ENCODE results near the gene CFAP20.
"Not testable (repeated sequence)": the region's sequence is repeated elsewhere in the genome, so short reads cannot be mapped to it uniquely, and the experiment has no call there.

CFAP20 gene

DNA sequence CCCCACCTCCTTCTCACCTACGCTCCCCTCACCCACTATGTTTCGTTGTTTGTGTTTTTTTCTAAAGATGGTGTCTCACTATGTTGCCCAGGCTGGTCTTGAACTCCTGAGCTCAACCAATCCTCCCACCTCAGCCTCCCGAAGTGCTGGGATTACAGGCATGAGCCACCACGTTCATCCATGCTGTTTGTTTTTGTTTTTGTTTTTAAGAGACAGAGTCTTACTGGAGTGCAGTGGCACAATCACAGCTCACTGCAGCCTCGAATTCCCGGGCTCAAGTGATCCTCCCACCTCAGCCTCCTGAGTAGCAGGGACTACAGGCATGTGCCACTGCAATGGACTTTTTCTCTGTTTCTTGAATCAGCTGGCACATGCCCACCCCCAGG, 33.6 kb downstream of the CFAP20 start:
- not testable (repeated sequence) for DNase-seq

DNA sequence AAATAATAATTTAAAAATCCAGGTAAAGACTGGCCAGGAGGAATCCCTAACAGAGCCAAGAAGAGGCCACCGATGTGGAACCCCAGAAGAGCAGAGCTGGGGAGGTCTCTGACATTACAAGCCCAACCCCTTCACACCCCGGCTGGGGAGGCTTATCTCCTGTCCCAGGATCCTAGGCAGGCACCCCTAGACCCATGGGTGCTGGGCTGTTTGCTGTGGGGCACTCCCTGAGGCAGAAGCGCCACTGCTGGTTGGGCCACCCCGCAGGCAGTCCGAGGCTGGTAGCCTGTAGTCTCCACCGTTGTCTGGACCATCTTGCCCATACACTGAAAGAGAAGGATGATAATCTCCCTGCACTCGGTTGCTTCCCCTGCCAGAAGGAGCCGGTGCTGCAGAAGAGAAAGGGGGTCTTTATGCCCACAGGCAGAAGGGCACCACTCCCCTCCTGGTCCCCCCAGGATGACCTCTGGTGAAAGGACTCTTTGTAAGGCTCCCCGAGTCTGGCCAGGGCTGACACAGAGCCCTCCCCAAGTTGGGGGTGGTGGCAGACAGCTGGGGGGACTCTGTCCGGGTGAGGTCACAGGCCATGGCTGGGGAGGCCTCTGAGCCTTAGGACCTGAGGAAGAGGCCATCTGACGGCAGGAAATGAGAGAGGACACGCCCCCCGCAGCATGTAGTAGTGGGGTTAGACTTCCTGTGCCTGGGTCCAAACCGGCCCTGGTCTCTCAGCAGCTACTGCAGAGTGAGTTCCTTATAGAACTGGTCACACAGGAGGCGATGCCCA, 34.2 kb downstream of the CFAP20 start:
- DNase-seq = no peak

DNA sequence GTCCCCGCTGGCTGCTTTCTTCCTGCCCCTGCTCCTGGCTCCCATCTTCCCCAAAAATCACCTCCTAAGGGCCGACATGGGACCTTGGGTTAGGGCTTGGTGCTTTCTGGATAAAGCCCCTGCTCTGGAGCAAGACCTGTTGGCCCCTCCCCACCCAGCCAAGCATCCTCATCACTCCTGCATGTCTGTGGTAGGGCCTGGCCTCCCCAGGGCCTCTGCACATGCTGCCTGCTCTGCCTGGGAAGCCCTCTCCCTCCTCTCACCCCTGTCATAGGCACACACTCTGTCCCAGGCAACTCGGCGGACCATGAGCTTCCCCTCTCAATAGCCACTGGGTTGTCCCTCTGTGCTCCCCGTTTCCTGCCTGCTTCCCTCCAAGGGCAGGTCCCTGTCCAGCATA, 35.2 kb downstream of the CFAP20 start:
- no peak for DNase-seq

DNA sequence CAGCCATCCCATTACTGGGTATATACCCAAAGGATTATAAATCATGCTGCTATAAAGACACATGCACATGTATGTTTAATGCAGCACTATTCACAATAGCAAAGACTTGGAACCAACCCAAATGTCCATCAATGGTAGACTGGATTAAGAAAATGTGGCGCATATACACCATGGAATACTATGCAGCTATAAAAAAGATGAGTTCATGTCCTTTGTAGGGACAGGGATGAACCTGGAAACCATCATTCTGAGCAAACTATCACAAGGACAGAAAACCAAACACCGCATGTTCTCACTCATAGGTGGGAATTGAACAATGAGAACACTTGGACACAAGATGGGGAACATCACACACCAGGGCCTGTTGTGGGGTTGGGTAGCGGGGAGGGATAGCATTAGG, 38.8 kb downstream of the CFAP20 start:
- DNase-seq = not testable (repeated sequence)

DNA sequence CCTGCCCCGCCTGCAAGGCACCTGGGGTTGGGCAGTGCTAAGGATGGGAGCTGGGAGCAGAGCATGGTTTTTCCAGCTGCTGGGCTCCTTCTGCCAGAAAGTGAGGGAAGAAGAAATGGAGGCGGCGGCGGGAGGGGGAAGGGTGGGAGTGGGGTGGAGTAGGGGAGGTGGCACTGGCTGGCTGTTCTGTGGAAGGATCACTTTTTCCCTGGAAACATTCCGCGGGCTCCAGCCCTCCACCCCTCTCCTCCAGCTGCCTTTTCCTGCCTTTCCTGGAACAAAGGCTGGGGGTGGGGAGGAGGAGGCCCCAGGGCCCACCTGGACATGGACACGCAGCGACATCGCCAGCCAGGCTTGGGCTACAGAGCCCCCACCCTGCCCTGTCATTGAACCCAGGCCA, 41.1 kb downstream of the CFAP20 start:
- no peak for DNase-seq

DNA sequence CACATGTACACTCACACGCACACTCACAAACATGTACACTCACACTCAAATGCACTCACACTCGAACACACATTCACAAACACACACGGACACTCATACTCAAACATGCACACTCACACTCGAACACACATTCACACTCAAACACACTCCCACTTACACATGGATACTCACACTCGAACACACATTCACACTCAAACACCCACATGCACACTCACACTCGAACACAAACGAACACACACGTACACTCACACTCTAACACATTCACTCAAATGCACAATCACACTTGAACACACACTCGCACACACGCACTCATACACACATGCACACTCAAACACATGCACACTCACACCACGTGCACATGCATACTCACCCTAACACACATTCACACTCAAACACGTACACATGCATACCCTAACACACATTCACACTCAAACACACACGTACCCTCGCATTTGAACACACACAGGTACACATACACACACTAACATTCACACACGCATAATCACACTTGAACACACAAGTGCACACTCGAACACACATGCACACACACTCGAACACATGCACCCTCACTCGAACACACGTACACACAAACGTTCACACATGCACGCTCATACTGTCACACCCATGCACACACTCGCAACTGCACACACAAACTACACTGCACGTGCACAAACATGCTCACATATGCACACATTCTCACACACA, 41.8 kb downstream of the CFAP20 start:
- no peak for DNase-seq

DNA sequence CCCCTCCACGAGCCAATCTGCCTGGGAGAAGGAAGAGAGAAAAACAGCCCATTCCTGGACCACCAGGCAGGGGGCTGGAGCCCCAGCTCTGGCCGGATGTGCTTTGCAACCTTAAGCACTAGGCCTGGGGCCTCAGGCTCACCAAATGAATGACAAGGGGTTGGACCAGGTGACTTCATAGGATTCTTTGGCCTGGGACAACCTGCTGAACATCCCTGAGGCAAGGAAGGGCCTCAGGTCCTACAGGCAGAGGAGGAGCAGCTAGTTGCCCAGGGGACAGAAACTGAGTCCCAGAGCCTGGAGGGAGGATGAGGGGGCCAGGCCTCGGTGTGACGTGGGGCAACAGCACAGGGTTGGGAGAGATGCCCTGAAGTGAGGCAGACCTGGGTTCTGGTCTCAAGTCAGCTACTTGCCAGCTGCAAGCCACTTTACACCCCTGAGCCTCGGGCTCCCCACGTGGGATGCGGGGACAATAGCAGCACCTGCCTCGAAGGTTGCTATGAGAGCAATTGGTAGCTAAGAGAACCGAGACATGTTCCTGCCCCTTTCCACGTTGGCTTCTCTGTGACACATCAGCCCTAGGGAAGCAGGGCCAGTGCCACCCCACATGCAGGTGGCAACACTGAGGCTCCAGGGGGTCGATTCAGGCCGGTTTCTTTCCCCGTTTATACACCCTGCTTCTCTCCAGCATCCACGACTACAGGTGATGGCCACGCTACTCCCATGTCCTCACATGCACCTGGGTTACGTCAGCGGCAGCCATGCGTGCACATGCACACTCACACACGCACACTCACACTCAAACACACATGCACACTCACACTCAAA, 42.6 kb downstream of the CFAP20 start:
- no peak for DNase-seq

DNA sequence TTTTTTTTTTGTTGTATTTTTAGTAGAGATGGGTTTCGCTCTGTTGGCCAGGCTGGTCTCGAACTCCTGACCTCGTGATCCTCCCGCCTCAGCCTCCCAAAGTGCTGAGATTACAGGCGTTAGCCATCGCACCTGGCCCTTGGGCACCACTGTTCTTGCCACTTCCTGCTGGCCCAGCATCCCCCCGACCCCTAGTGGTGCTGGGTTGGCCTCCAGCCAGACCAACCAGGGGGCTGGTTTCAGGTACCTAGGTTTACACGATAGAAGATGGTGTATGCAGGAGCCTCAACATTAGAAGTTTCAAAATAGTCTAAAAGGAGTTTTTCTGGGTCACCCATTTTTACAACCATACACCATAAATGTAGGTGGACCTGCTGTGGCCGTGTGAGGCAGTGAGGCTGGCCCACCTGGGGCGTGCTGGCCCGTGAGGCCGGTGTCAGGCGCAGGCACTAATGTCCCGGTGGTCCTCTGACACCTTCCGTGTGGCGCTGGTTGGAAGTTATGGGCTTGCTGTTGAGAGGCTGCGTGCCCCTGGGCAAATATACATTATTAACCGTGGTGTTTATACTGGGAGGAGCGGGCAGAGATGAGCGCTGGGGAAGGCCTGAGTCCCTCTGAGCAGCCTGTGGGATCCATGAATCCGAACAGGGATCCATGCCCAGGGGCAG, 43.5 kb downstream of the CFAP20 start:
- no peak for DNase-seq

DNA sequence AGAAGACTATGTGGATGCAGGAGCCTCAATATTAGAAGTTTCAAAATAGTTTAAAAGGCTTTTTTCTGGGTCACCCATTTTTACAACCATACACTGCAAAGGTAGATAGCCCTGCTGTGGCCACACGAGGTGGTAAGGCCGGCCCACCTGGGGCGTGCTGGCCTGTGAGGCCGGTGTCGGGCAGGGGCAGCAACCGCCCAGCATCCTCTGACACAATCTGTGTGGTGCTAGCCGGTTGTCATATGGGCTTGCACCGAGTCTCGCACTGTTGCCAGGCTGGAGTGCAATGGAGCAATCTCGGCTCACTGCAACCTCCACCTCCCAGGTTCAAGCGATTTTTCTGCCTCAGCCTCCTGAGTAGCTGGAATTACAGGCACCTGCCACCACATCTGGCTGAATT, 44.0 kb downstream of the CFAP20 start:
- no peak for DNase-seq

DNA sequence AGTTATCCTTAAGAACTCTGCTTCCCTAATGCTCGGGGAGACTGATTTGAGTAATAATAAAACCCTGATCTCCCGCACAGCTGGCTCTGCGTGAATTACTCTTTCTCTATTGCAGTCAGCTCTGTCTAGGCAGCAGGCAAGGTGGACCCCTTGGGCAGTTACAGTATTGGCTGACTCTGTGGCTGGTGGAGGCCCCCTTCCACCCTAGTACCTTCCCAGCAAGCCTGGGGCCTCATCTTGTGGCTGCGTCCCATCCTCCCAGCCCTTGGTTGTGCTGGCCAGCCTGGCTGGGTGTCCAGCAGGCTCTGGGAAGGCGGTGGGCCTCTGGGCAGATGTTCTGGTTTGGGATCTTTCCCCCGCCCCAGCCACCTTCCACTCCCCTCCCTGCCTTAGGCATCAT, 44.5 kb downstream of the CFAP20 start:
- no peak for DNase-seq

DNA sequence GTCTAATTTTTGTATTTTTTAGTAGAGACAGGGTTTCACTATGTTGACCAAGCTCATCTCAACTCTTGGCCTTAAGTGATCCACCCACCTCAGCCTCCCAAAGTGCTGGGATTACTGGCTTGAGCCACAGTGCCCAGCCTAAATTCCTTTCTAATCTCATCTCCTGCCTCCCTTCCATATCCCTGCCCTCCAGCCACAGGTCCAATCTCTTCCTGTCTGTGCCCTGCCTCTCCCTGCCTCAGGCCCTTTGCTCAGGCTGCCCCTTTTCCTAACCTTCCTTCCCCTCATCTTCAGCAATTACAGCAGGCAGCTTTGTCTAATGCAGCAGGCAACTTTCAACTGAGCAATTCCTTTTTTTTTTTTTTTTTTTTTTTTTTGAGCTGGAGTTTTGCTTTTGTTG, 46.8 kb downstream of the CFAP20 start:
- DNase-seq = no peak

DNA sequence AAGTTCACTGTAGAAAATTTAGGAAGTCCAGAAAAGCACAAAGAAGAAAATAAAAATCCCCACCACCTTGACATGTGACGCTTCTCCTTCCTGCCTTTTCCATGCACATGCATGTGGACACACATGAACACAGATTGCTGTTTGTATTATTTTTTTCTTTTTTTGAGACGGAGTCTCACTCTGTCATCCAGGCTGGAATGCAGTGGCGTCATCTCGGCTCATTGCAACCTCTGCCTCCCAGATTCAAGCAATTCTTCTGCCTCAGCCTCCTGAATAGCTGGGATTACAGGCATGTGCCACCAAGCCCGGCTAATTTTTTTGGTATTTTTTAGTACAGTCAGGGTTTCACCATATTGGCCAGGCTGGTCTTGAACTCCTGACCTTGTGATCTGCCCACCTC, 48.5 kb downstream of the CFAP20 start:
- DNase-seq = not testable (repeated sequence)

DNA sequence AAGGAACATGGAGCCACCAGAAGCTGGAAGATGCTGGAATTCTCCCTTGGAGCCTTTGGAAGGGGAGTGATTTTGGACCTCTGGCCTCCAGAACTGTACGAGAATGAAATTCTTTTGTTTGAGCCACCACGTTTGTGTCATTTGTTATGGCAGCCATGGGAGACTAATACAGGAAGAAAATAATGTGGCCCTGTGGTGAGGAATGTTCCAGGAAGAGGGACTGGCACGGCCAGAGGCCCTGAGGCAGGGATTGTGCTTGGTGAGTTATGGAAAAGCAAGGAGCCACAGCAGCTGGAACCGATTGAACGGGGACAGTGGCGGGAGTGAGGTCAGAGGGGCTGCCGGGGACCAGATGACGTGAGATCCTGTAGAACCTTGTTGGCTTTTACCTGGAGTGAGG, 51.4 kb downstream of the CFAP20 start:
- DNase-seq = no peak

DNA sequence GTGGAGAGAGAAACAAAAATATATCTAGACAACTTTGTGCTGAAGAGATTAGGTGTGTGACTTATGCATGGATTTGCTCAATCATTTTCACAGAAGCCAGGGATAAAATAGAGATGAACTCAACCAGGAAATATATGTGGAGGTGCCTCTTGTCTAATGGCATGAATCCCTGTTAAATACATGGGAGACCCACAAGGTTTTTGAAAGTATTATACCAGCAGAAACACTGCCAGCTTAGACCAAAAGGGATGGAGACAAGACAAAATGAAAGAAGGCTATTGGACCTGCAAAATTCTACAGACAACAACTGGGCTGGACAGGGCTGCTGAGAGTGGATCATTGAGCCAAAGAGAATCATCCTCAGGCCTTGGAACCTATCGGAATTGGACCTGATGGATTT, 52.7 kb downstream of the CFAP20 start:
- DNase-seq = no peak

DNA sequence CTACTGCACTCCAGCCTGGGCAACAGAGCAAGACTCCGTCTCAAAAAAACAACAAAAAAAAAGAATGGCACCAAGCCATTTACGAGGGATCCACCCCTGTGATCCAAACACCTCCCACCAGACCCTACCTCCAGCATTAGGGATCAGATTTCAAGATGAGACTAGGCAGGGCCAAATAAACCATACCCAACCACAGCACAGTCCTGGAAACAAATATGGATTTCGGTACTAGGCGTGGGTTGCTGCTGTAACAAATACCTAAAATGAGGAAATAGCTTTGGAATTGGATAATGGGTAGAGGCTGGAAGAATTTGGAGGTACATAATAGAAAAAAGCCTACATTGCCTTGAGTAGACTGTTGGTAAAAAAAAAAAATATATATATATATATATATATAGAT, 54.5 kb downstream of the CFAP20 start:
- no peak for DNase-seq

DNA sequence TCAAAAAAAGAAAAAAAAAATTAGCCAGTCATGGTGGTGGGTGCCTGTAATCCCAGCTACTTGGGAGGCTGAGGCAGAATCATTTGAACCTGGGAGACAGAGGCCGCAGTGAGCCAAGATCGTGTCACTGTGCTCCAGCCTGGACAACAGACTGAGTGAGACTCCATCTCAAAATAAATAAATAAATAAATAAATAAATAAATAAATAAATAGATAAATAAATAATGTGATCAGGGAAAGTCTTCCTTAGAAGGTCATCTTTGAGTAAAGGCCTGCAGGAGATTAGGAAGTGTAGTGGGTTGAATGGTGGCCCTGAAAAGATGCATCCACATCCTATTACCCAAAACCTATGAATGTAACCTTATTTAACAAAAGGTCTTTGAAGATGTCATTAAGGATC, 56.1 kb downstream of the CFAP20 start:
- DNase-seq = not testable (repeated sequence)

DNA sequence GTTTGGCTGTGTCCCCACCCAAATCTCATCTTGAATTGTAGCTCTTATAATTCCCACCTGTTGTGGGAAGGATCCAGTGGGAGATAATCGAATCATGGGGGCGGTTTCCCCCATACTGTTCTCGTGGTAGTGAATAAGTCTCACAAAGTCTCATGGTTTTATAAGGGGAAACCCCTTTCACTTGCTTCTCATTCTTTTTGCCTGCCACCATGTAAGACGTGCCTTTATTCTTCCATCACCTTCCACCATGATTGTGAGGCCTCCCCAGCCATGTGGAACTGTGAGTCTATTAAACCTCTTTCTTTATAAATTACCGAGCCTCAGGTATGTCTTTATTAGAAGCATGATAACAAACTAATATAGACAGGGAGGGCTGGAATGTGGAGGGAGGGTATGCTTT, 57.0 kb downstream of the CFAP20 start:
- DNase-seq = not testable (repeated sequence)

DNA sequence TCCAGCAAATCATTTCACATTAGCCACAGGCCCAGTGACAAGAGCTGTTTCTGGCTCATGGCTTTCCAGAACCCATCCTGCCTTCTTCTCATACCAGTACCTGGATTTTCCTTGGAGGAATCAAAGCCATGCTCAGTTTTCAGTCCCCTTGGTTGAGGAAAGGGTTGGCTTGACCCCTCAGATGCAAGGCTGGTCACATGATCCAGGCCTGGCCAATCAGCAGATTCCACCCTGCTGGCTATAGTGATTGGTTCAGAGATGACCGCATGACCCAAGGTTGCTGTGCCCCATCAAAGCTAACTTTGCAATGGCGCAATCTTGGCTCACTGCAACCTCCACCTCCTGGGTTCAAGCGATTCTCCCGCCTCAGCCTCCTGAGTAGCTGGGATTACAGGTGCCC, 58.6 kb downstream of the CFAP20 start:
- DNase-seq = no peak
